Stomach (tissue), 9 donors: Measurements from ENCODE around the gene CYP27A1. TPM values are rescaled to one million over a fixed set of nuclear protein-coding genes. Genes with fewer than 3 reads are reported as not detected.

Experiments used
- DNase-seq, 2 donors: peaks; one replicate each; pipeline versions ENCODE4 v3.0.0 to v3.0.0-alpha.2; 2013 to 2019
- H3K27ac ChIP-seq, 5 donors: fragments of 200-600 bp in 4 of 5; sonication (generic) in 4 of 5; one replicate each; pipeline ENCODE4 v1.5.1; 2013 to 2019; ENCODE audit warnings: mild to moderate bottlenecking in 1 of 5, moderate library complexity in 1 of 5
- H3K27me3 ChIP-seq, 3 donors: fragments of 200-600 bp; sonication (generic); one replicate each; pipeline ENCODE4 v1.5.1; 2017 to 2019; ENCODE audit warnings: mixed run types in 1 of 3
- H3K36me3 ChIP-seq, 4 donors: fragments of 200-600 bp; sonication (generic); 1 replicate in 3 of 4; 2 replicates in 1 of 4; pipeline ENCODE4 v1.5.1; 2016 to 2019
- H3K4me1 ChIP-seq, 4 donors: fragments of 200-600 bp; sonication (generic); one replicate each; pipeline ENCODE4 v1.5.1; 2016 to 2019
- H3K4me3 ChIP-seq, 4 donors: fragments of 200-600 bp; sonication (generic) in 3 of 4; one replicate each; pipeline ENCODE4 v1.5.1; 2016 to 2019; ENCODE audit warnings: mild to moderate bottlenecking in 1 of 4
- H3K9me3 ChIP-seq, 4 donors: fragments of 200-600 bp; sonication (generic); one replicate each; pipeline ENCODE4 v1.5.1; 2016 to 2019
- CTCF ChIP-seq, 7 experiments: fragments of 450-650 bp in 4 of 7; fragments of 200-600 bp in 3 of 7; sonication (generic) in 3 of 7; IDR thresholded peaks; one replicate each; pipeline ENCODE4 v1.5.1; 2016 to 2019; ENCODE audit warnings: antibody characterized with exemption in 7 of 7, control low read depth in 2 of 7, mild to moderate bottlenecking in 1 of 7
- EP300 ChIP-seq: sonication (generic); formaldehyde crosslinking; IDR thresholded peaks from one replicate; pipeline ENCODE4 v1.6.1; 2017; ENCODE audit warnings: antibody characterized with exemption
- POLR2A ChIP-seq, 4 donors: fragments of 450-650 bp; IDR thresholded peaks; one replicate each; pipeline ENCODE4 v1.6.1; 2016; ENCODE audit warnings: antibody characterized with exemption in 4 of 4, control low read depth in 2 of 4, mild to moderate bottlenecking in 1 of 4, moderate library complexity in 1 of 4
- POLR2AphosphoS5 ChIP-seq, 3 donors: sonication (generic); formaldehyde crosslinking; IDR thresholded peaks; one replicate each; pipeline ENCODE4 v1.6.1; 2016; ENCODE audit warnings: antibody characterized with exemption in 3 of 3
- WGBS, 5 donors: extraction: QIAGEN DNeasy Blood & Tissue Kit in 3 of 5; methylation state at CpG; one replicate each; pipeline versions ENCODE4 v1.1.5 to v1.1.7; 2013 to 2018; 5-methylcytosine and 5-hydroxymethylcytosine counted together
- intact Hi-C: fragments of 100-400 bp; cut with DNase I; formaldehyde crosslinking; loops from one replicate; pipeline ENCODE4 v1.15.1; 2023; ENCODE audit warnings: low total_unique reads
- polyA plus RNA-seq, 3 donors: library from polyadenylated mRNA; stranded (reverse); fragments of 200-250 nt; gene quantifications; one replicate each; pipeline ENCODE4 v1.2.3, GENCODE V29; 2013
- total RNA-seq, 5 donors: library from RNA; depleted of rRNA; stranded (reverse); fragments of >200 nt; gene quantifications; one replicate each; pipeline versions ENCODE4 v1.1.0 to v1.2.3, GENCODE V29; 2014 to 2016
- donor health status: healthy with polysubstance abuse.
- donor health status: Bipolar disorder and iron deficiency.
- donor health status: healthy.

Gene CYP27A1
- total and polyA plus RNA-seq, 8 donors, result 4.4 to 546 (median 13.6) TPM

- Histone ChIP-seq H3K27me3 (no peaks in the 10 kb centered on the region), H3K4me3 (no peak overlapping the region), H3K36me3 (peaks cover 0 to 67% (median 58%) of the 10 kb centered on the region in 4 donors), H3K27ac (no peak overlapping the region), H3K9me3 (no peaks in the 10 kb centered on the region), H3K4me1 (peaks cover 0 to 4% (median 0%) of the 10 kb centered on the region in 4 donors)
- intact Hi-C loops, result no loop called here
- 78 to 94% (median 87%) methylated on average over 5 of the region's 5 CpGs for WGBS, 5 donors
- TF ChIP-seq CTCF (IDR thresholded peaks at IDR 0.05) (no peak), POLR2AphosphoS5 (IDR thresholded peaks at IDR 0.05) (no peak), POLR2A (IDR thresholded peaks at IDR 0.05) (no peak), EP300 (no peak)
- no peak for DNase-seq
Measured at GRCh38 chr2:218815244-218815637, 33.3 kb downstream of the CYP27A1 start.

GRCh38 chr2:218815649-218816048, 33.7 kb downstream of the CYP27A1 start:
- intact Hi-C loops, result no loop called here
- Histone ChIP-seq H3K4me1 (peaks cover 0 to 4% (median 0%) of the 10 kb centered on the region in 4 donors), H3K27ac (no peak overlapping the region), H3K27me3 (no peaks in the 10 kb centered on the region), H3K36me3 (peaks cover 0 to 69% (median 58%) of the 10 kb centered on the region in 4 donors), H3K9me3 (no peaks in the 10 kb centered on the region), H3K4me3 (no peak overlapping the region)
- WGBS, 5 donors, result 87 to 97% (median 93%) methylated on average over 4 of the region's 4 CpGs
- no peak for DNase-seq
- TF ChIP-seq POLR2A (IDR thresholded peaks at IDR 0.05) (no peak), CTCF (IDR thresholded peaks at IDR 0.05) (no peak), POLR2AphosphoS5 (IDR thresholded peaks at IDR 0.05) (no peak), EP300 (no peak)

GRCh38 chr2:218816561-218817011, 34.6 kb downstream of the CYP27A1 start:
- Histone ChIP-seq H3K4me3 (no peak overlapping the region), H3K36me3 (peaks cover 0 to 69% (median 58%) of the 10 kb centered on the region in 4 donors), H3K27ac (no peak overlapping the region), H3K9me3 (no peaks in the 10 kb centered on the region), H3K27me3 (no peaks in the 10 kb centered on the region), H3K4me1 (peaks cover 0 to 4% (median 0%) of the 10 kb centered on the region in 4 donors)
- whole genome bisulfite sequencing, 5 donors, result 76 to 92% (median 88%) methylated on average over 2 of the region's 2 CpGs
- DNase-seq, result no peak
- intact Hi-C loops, result no loop called here
- no peak for TF ChIP-seq CTCF (IDR thresholded peaks at IDR 0.05)
- TF ChIP-seq POLR2AphosphoS5 (IDR thresholded peaks at IDR 0.05), result no peak
- no peak for TF ChIP-seq POLR2A (IDR thresholded peaks at IDR 0.05)
- TF ChIP-seq EP300, result no peak

GRCh38 chr2:218819093-218819492, 37.1 kb downstream of the CYP27A1 start:
- TF ChIP-seq CTCF (IDR thresholded peaks at IDR 0.05), result no peak
- no peak for TF ChIP-seq POLR2A (IDR thresholded peaks at IDR 0.05)
- no peak for TF ChIP-seq POLR2AphosphoS5 (IDR thresholded peaks at IDR 0.05)
- no peak for TF ChIP-seq EP300
- H3K27me3 ChIP-seq, result no peaks in the 10 kb centered on the region
- intact Hi-C loops, result no loop called here

More at GRCh38 chr2:218819093-218819492, 37.1 kb downstream of the CYP27A1 start:
- no peak for DNase-seq
- no peaks in the 10 kb centered on the region for H3K9me3 ChIP-seq
- H3K36me3 ChIP-seq, result peaks cover 0 to 50% (median 37%) of the 10 kb centered on the region in 4 donors
- H3K4me3 ChIP-seq, result no peak overlapping the region
- no peak overlapping the region for H3K27ac ChIP-seq
- peaks cover 0 to 4% (median 0%) of the 10 kb centered on the region in 4 donors for H3K4me1 ChIP-seq
- WGBS, 5 donors, result 87 to 95% (median 94%) methylated on average over 7 of the region's 7 CpGs
